C4-2B (cell line): ENCODE results near the gene TRAK1.

ENCODE experiments used
- ZFX ChIP-seq: fragments of 450-650 bp; IDR thresholded peaks from 2 replicates; pipeline ENCODE4 v1.6.1; 2017
- TF ChIP-seq, protein P1 (sequence below): fragments of 450-650 bp; conservative IDR thresholded peaks from 2 replicates; pipeline ENCODE4 v1.5.1; 2017; ENCODE audit warnings: mild to moderate bottlenecking

DNA sequence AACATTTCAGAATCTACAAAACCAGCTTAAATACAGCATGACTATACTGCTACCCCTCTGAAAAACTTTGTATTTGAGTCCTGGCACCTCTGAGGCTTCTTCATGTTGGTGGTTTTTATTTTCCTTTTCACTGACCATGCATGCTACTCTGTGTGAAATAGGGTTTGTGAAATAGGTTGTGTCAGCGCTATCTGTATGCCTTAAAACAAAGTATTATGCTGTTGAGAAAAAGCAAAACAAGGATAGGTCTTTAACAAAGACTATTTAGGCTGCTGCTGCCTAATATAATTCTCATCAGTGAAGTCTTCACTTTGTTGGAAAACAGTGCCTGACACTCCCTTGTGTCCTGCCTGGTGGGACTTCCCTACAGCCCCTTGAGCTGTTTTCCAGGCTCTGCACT lies 28.7 kb upstream of the TRAK1 start:
- TF ChIP-seq, protein P1, sequence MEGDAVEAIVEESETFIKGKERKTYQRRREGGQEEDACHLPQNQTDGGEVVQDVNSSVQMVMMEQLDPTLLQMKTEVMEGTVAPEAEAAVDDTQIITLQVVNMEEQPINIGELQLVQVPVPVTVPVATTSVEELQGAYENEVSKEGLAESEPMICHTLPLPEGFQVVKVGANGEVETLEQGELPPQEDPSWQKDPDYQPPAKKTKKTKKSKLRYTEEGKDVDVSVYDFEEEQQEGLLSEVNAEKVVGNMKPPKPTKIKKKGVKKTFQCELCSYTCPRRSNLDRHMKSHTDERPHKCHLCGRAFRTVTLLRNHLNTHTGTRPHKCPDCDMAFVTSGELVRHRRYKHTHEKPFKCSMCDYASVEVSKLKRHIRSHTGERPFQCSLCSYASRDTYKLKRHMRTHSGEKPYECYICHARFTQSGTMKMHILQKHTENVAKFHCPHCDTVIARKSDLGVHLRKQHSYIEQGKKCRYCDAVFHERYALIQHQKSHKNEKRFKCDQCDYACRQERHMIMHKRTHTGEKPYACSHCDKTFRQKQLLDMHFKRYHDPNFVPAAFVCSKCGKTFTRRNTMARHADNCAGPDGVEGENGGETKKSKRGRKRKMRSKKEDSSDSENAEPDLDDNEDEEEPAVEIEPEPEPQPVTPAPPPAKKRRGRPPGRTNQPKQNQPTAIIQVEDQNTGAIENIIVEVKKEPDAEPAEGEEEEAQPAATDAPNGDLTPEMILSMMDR, result no peak
- no peak for TF ChIP-seq ZFX
